Measurements from ENCODE around the gene IL1RAP.
A peak's percentile ranks its signal among the peaks of the same experiment; 100 is the strongest.

IL1RAP gene

GRCh38 chr3:190543671-190544070 lies 29.8 kb downstream of the IL1RAP start:
- no peak for DNase-seq

DNA sequence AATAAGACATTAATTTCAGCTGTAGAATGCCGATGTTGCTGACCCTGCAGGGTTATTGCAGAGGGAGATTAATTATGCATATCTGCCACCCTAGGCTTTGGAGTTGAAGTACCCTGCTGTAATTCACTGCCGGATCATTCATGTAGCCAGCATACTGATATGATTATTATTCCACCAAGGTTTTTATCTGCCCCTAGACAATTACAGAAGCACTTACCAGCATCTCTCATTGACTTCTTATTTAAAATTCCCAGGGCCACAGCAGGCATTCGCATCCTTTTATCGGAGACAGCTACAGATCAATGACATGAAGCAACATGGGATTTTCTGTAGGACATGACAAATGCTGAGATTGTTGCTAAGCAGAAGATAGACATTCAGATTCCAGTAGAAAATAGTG lies 31.3 kb downstream of the IL1RAP start:
- DNase-seq: no peak

GRCh38 chr3:190546881-190547510 lies 33.1 kb downstream of the IL1RAP start:
- DNase-seq: no peak

DNA sequence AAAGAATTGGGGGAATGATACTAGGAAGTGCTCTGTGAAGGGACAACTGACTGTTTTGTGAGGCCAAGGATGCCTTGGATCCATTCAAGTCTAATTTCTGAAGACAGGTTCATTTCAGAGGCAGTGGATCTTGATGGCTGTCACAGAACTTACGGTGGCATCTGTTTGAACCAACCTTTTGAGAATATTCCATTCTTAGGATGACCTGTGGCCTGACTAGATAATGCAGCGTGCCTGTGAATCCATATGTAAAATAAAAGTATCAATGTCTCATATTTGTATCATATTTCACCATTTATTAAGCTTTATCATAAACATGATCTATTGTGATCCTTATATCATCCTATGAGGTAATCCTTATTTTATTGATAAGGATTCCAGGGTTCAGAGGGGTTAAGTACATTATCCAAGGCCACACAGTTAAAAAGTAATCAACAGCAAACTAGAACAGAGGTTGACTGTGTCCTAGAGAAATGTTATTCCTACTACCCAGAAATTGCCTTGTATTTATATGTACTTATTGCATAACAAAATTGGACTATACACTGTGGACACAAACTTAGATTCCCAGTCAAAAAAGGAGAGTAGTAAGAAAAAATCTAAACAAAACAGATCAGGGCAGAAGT lies 34.3 kb downstream of the IL1RAP start:
- no peak for DNase-seq

- no peak for DNase-seq
These were observed 38.1 kb downstream of the IL1RAP start for GRCh38 chr3:190552021-190552420.

DNA sequence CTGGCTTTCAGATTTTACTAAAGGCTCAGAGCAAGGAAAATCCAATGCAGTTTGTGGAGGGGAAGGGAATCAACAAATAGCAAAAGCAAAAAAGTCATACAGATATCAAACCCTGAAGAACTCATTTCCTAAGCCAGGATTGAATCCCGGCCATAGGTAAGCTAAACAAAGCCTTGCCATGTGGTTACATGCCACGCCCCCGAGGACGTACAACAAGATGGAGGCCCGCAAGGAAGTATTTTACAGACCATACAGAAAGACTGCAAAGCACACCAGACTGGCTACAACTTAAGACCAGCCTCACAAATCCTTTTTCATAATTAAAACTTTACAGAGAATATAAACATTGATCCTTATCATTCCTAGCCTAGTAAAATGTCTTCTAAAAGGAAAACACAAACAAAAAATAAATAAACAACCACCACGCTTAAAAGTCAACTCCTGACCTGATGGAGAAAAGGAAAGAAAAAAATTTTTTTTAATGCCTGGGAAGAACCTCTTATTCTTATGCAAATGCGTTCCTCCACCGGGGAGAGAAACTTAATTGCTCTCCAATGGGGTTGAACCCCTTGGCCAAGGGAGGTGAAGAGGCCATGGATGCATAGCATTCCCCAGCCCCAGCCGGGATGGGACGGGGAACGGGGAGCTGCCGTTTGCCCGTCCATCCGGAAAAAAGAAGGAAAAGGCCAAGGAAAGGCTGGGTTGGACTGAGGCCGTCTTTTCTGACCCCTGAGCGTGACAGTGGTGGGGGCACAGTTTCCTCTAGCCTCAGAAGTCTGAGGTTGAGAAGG lies 39.3 kb downstream of the IL1RAP start:
- DNase-seq: no peak

DNA sequence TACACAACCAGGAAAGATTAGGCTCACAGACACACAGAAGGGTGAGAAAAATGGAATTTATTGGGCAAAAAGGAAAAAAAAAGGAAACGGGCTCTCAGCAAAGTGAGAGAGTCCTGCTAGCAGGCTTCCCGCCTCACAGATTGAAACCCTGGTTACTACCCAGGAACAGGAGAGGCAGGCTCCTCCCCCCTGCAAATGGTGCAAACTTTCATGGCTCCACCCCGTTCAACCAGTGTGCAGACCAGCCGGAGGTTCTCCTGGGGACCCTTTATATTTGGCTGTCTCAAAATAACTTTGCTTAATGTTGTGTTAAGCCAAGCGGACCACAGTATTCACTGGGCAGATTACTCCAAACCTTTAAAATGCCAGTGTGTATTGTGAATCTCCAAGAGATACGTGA lies 40.3 kb downstream of the IL1RAP start:
- DNase-seq: no peak

- DNase-seq: no peak
These were observed 42.5 kb downstream of the IL1RAP start for GRCh38 chr3:190556351-190556750.

DNA sequence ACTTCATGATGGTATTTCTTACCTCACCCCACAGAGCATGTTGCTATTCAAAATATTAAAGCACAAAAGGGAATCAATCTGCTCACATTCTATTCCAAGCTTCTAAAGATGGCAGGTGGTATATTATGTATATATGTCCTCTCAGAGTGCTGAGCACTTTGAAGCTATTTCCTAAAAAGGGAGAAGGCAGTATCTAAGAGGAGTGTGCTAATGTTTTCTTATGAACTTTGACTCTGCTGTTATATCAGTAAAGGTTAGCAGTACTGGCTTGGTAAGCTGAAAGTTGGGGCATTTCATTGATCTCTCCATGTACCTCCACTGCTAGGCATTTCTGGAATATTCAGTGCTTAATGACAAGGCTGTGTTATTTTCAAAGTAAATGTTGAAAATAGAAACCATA lies 43.4 kb downstream of the IL1RAP start:
- no peak for DNase-seq

DNA sequence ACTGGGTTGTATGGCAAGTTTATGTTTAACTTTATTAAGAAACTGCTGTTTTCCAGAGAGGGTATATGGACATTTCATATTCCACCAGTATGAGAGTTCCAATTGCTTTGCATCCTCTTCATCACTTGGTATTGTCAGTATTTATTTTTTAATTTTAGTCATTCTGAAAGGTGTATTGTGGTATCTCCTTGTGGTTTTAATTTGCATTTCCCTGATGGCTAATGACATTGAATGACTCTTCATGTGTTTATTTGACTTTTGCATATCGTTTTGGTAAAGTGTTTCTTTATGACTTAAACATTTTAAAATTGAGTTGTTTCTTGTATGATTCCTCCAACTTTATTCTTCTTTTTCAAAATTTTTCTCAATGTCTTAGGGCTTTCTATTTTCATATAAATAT lies 44.4 kb downstream of the IL1RAP start:
- DNase-seq: no peak

DNA sequence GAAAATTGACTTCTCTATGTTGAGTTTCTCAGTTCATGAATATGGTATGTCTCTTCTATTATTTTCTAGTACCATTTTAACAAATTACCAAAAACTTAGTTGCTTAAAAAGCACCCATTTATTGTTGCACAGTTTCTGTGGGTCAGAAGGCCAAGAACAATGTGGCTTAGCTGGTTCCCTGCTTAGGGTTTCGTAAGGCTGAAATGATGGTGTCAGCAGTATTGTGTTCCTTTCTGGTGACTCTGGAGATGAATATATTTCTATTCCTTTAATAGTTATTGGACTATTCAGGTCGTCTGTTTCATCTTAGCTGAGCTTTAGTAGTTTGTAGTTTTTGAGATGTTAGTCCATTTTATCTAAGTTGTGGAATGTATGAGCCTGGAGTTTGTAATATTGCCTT lies 44.9 kb downstream of the IL1RAP start:
- no peak for DNase-seq

DNA sequence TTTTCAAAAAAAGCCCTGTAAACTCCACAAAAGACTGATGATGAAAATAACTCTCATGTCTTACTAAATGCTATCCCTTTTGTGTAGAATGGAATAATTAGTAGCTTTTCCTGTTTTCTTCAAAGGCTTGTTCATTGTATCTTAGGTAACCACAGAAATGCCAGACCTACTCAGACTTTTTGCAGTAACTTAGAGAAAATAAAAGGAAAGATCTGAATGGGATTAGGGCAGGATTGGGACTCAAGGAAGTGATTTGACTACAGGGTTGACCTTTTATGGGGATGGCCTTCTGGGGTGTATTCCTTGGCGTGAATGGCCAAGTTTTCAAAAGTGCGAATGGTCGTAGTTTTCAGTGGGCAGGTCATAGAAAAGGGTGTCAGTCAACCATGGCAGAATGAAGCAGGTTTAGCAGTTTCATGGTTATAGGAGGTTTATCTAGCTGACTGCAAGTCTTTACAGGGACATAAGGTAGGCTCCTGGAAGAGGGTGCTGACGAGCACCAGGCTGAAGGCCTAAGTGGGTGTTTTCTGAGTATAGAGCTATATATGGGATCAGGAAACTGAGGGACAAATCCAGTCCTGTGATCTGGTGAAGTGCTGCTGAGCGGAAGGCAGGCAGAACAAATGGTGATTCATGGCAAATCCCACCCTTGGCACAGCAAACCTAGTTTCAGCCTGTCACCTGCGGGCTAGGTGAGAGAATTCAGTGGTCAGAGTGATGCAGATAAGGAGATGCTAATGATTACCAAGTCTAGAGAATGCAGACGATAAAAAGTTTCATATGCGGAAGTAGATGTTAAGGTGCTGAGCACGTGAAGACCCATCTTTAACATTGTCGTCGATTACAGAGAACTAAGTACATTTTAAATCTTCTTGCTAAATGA lies 46.4 kb downstream of the IL1RAP start:
- DNase-seq: no peak

DNA sequence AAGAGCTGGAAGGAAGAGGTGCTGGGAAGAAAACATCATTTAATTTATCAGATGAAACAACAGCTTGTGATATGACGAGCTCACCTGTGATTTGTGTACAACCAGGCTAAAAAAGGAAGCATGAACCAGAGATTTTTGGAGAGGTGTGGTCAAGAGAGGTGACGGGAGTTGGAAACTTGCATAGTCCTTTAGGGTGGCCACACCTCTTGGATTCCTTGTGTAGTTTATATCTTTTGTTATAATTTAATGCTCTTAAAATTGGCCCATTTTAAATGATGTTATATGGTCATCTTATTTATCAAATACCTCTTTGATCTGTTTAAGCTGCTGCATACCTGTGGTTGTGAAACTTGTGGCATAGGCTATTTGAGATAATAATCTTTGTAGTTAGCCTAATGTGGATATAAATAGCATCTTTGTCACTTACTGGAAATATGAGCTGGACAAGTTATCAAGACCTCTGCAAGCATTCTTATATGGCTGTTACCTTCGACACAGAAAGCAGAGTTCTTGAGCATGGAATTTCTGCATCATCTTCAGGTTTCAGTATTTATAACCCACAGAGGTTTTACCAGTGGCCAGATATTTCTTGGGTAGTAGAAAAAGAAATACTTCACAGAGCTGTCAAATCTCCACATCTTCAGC lies 49.1 kb downstream of the IL1RAP start:
- no peak for DNase-seq

- DNase-seq: no peak
These were observed 50.3 kb downstream of the IL1RAP start for GRCh38 chr3:190564175-190564574.

DNA sequence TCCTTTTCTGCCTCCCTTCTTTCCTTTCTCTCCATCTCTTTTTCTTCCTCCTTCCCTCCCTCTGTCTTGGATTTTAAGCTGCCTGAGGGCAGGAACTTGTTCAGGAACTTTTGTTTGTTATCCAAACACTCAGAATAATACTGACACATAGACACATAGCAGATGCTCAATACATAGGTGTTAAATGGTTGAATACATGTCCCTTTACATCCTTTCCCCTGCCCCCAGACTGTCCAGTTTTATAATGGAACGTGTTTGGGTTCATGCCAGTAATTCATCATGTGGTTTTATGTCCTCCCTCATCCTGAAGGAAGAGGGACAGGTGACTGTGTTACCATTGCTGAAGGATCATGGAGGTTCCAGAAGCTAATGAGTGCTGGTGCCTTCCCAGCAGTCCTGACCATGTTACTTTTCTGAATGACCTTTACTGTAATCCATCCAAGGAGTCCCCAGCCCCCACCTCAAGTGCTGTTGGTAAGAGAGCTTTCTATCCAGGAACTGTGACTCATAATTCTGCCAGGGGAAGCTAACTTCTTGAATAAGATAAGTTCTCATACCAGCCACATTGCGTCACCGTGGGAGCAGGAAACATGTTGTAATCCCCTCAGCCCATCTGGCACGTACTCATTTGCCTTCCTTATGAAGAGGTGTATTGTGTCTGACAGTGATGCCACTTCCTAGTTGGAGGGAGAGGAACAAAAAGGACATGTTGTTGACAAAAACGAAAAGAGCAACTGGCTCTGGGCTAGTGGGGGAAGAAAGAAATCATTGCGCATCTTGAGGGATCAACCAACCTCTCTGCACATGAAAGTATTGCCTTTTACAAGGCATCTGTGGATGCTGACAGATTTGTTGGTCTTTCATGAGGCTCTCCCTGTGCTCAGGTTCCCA lies 52.4 kb downstream of the IL1RAP start:
- peak; percentile 22 for DNase-seq

DNA sequence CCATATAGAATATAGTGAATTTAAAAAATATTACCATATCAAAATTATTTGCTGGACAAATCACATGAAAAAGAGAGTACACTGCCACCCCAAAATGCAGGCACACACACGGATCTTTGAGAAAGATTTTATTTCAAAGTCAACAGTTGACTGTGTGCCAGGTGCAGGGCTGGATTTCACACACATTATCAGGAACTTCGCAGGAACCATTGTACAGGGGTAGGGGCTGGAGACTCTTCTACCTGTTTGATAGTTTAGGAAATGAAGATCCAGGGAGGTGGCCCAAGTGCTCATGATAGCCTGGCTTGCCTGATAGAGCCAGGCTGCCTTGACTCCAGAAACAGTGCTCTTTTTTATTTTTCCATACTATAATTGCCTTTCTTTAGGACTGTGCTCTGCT lies 54.2 kb downstream of the IL1RAP start:
- no peak for DNase-seq

GRCh38 chr3:190574473-190574872 lies 60.6 kb downstream of the IL1RAP start:
- DNase-seq: no peak

GRCh38 chr3:190575437-190576185 lies 61.7 kb downstream of the IL1RAP start:
- DNase-seq: no peak

DNA sequence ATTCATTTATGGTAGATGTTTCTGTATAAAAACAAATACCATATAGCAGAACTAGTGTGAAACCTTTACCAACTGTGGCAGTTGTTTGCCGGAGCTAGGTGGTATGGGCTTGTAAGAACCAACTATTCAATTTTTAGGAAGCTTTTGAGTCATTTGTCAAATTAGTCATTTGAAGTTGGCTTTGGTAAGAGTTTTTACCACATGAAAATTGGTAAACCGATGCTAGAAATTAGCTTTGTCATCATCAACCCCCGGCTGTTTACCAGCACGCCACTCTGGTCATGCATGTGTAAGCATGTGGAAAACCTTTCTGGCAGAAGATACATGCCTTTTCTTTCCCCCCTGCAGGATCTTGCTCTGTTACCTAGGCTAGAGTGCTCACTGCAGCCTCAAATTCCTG lies 63.3 kb downstream of the IL1RAP start:
- no peak for DNase-seq

DNA sequence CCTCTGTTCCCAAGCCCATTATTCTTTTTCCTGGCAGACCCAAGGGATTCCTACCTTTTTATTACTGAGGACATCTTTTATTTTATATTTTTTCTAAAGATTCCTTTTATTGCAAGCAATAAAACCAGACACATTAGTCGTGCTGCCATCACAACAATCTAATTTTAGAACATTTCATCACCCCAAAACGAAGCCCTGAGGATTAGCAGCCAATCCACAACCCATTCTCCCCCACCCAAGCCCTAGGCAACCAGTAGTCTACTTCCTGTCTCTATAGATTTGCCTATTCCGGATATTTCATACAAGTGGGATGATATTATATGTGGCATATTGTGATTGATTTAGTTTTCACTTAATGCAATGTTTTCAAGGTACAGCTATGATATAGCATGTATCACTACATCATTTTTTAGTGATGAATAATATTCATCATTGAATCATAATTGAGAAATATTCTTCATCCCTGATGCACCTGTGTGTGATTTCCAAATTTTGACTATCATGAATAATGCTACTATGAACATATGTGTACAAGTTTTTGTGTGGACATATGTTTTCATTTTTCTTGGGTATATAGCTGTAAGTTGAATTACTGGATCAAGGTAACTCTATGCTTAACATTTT lies 65.7 kb downstream of the IL1RAP start:
- no peak for DNase-seq
